B cell (primary cell): ENCODE measurements around the gene ADAMTS17. TPM values are rescaled to one million over a fixed set of nuclear protein-coding genes. Genes with fewer than 3 reads are reported as not detected.

ENCODE experiments used
- ATAC-seq: fragments of 200-7000 bp; cut with Tn5 transposase; one replicate; pipeline ENCODE4 v1.10.0; 2021; ENCODE audit warnings: low read depth, mild to moderate bottlenecking, moderate number of reproducible peaks, moderate library complexity
- CTCF ChIA-PET: fragments of 350-600 bp; sonication (Branson Sonifier 250); formaldehyde crosslinking; loops from one replicate; lab custom pipeline; 2021; ENCODE audit warnings: antibody characterized with exemption, inconsistent platforms; lab: Charles Lee
- POLR2A ChIA-PET: fragments of 350-600 bp; sonication (Branson Sonifier 250); formaldehyde crosslinking; loops from one replicate; lab custom pipeline; 2021; ENCODE audit warnings: antibody characterized with exemption; lab: Charles Lee
- DNase-seq: peaks from one replicate; pipeline ENCODE4 v3.0.0; 2013
- H2AFZ ChIP-seq: 2 replicates; pipeline ENCODE4 v1.6.1; 2012; ENCODE audit warnings: mild to moderate bottlenecking, low read depth, low read length; ENCODE audit not compliant: insufficient read depth, poor library complexity, severe bottlenecking
- H3K27ac ChIP-seq, 2 donors: 1 replicate in 1 of 2; 2 replicates in 1 of 2; pipeline ENCODE4 v1.5.1; 2012 to 2013; ENCODE audit warnings: low read length in 2 of 2, mild to moderate bottlenecking in 2 of 2, moderate library complexity in 1 of 2
- H3K27me3 ChIP-seq, 4 experiments: fragments of 200-600 bp in 1 of 4; sonication (generic) in 1 of 4; replicated peaks in 1 of 4; 1 replicate in 2 of 4; 2 replicates in 2 of 4; pipeline versions ENCODE4 v1.6.1 to v1.7.0; 2013 to 2016; ENCODE audit warnings: low read length in 3 of 4, mild to moderate bottlenecking in 2 of 4, mixed read lengths in 1 of 4, moderate library complexity in 1 of 4; ENCODE audit not compliant: insufficient read depth in 4 of 4, control insufficient read depth in 3 of 4; ENCODE audit errors: control extremely low read depth in 1 of 4
- H3K36me3 ChIP-seq, 2 experiments: replicated peaks in 1 of 2; 1 replicate in 1 of 2; 2 replicates in 1 of 2; pipeline versions ENCODE4 v1.6.1 to v1.7.1; 2013; ENCODE audit warnings: low read length in 1 of 2; ENCODE audit not compliant: insufficient read depth in 2 of 2, control insufficient read depth in 1 of 2; ENCODE audit errors: control extremely low read depth in 1 of 2, extremely low read depth in 1 of 2
- H3K4me1 ChIP-seq, 2 donors: fragments of 200-600 bp in 1 of 2; sonication (generic) in 1 of 2; 1 replicate in 1 of 2; 2 replicates in 1 of 2; pipeline versions ENCODE4 v1.5.1 to v1.6.1; 2013 to 2017; ENCODE audit warnings: low read length in 2 of 2; ENCODE audit not compliant: control insufficient read depth in 2 of 2, insufficient read depth in 2 of 2
- H3K4me2 ChIP-seq: replicated peaks from 2 replicates; pipeline ENCODE3; 2012; ENCODE audit warnings: mild to moderate bottlenecking, low read depth, low read length; ENCODE audit not compliant: poor library complexity, severe bottlenecking
- H3K4me3 ChIP-seq, 5 experiments: fragments of 200-600 bp in 1 of 5; sonication (generic) in 1 of 5; 1 replicate in 3 of 5; 2 replicates in 2 of 5; pipeline versions ENCODE4 v1.5.1 to v1.7.0; 2011 to 2016; ENCODE audit warnings: low read length in 4 of 5, mild to moderate bottlenecking in 4 of 5, low read depth in 2 of 5, control low read depth in 1 of 5, moderate library complexity in 1 of 5; ENCODE audit not compliant: insufficient read depth in 1 of 5; ENCODE audit errors: control extremely low read depth in 1 of 5, extremely low read depth in 1 of 5
- H3K79me2 ChIP-seq: fragments of 200-600 bp; sonication (generic); one replicate; pipeline ENCODE4 v1.6.0; 2016; ENCODE audit warnings: low read length; ENCODE audit not compliant: control insufficient read depth, insufficient read depth
- H3K9ac ChIP-seq: fragments of 200-600 bp; sonication (generic); 2 replicates; pipeline ENCODE4 v1.6.1; 2017; ENCODE audit warnings: mild to moderate bottlenecking, low read length, moderate library complexity
- H3K9me3 ChIP-seq, 3 donors: one replicate each; pipeline versions ENCODE4 v1.6.1 to v1.7.1; 2013; ENCODE audit warnings: low read length in 2 of 3; ENCODE audit not compliant: control insufficient read depth in 2 of 3, insufficient read depth in 1 of 3; ENCODE audit errors: control extremely low read depth in 1 of 3
- H4K20me1 ChIP-seq: 2 replicates; pipeline ENCODE4 v1.6.0; 2012; ENCODE audit warnings: mild to moderate bottlenecking, low read length; ENCODE audit not compliant: insufficient read depth, control insufficient read depth, poor library complexity, severe bottlenecking
- H3K27ac Mint-ChIP-seq: one replicate; pipeline ENCODE4 v1.8.0; 2021; ENCODE audit warnings: mixed read lengths
- H3K27me3 Mint-ChIP-seq: one replicate; pipeline ENCODE4 v1.8.0; 2021; ENCODE audit warnings: mixed read lengths
- H3K4me1 Mint-ChIP-seq: one replicate; pipeline ENCODE4 v1.8.0; 2021; ENCODE audit warnings: mixed read lengths
- H3K4me3 Mint-ChIP-seq: one replicate; pipeline ENCODE4 v1.8.0; 2021; ENCODE audit warnings: mixed read lengths
- H3K9me3 Mint-ChIP-seq: one replicate; pipeline ENCODE4 v1.8.0; 2022; ENCODE audit warnings: mixed read lengths; ENCODE audit not compliant: insufficient read depth
- EZH2 ChIP-seq: IDR thresholded peaks from 2 replicates; pipeline ENCODE4 v1.6.1; 2012; ENCODE audit warnings: borderline replicate concordance, low read depth, mild to moderate bottlenecking, moderate library complexity, low read length; ENCODE audit not compliant: insufficient read depth, poor library complexity, severe bottlenecking
- WGBS: methylation state at CpG from one replicate; pipeline ENCODE4 v1.1.5; 2013; ENCODE audit warnings: missing lambda C conversion rate; ENCODE audit not compliant: insufficient coverage; 5-methylcytosine and 5-hydroxymethylcytosine counted together
- intact Hi-C: fragments of 100-400 bp; cut with micrococcal nuclease; formaldehyde crosslinking; loops from one replicate; pipeline ENCODE4 v1.10.0; 2022
- polyA plus RNA-seq: library from polyadenylated mRNA; depleted of rRNA; stranded (reverse); fragments of >200 nt; gene quantifications from 2 replicates; pipeline ENCODE4 v1.2.3, GENCODE V29; 2012
- total RNA-seq, 2 donors: library from RNA; stranded (reverse); fragments of 120-200 nt in 1 of 2; gene quantifications; 1 replicate in 1 of 2; 2 replicates in 1 of 2; pipeline versions ENCODE4 v1.2.3 to v1.2.4, GENCODE V29; 2013 to 2022
- TF ChIP-seq, protein P1 (sequence below): fragments of 200-600 bp; IDR thresholded peaks from one replicate; pipeline ENCODE4 v1.8.0; 2022; ENCODE audit warnings: antibody characterized with exemption, mild to moderate bottlenecking

Gene ADAMTS17
- total and polyA plus RNA-seq, 2 donors (not counting 1 experiment from before 2014, with no cell fraction given): 0.10 TPM; not detected in 1

DNA sequence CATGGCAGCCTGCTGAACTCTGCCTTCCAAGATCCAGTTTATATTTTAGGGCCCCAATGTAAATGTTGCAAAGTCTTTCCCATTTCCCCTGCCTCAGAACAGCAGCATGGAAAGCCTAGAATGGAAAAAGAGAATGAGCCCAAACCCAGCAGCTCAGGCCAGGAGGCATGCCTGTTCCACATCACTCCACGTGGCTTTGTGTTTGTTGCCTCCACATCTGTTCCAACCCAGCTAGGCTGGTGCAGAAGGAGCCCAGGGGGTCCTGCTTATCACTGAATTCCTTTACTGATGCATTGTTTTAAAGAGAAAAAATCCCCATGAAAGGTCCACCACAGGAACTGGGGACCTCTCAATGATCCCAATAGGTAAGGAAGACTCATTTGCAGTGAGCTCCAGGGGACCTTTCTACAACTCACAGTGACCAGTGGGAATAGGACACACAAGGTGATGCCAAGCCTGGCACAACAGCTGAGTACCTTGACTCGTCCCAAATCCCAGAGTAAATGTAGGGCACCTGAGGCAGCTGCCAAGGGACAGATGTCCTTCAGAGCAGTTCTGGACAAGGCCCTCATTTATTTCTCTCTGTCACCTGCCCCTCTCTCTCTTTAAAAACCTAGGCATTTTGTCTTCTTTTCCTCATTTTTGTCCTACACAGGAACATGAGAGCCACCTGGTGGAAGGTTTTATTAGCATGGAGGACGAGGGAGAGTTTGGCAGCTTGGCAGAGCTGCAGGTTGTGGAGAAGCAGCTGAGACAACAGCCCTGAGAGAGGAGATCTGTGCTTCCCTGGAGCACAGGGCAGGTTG lies 41.7 kb upstream of the ADAMTS17 start:
- Histone ChIP-seq H3K36me3 (no peaks in the 10 kb centered on the region), H4K20me1 (no peaks in the 10 kb centered on the region), H3K4me1 (no peaks in the 10 kb centered on the region), H3K4me2 (no peak overlapping the region), H3K27ac (no peak overlapping the region), H3K9ac (no peak overlapping the region), H3K27me3 (peaks cover 0 to 4% (median 0%) of the 10 kb centered on the region in 4 experiments), H2AFZ (no peak overlapping the region), H3K79me2 (no peaks in the 10 kb centered on the region), H3K9me3 (peaks cover 0 to 45% (median 11%) of the 10 kb centered on the region in 3 donors), H3K4me3 (no peak overlapping the region)
- no peak overlapping the region for H3K4me3 Mint-ChIP-seq
- 37% methylated on average over 3 of the region's 3 CpGs for whole genome bisulfite sequencing
- intact Hi-C loops: no loop called here
- H3K27me3 Mint-ChIP-seq: no peaks in the 10 kb centered on the region
- CTCF ChIA-PET: interaction anchor here (0.9 to 1.0 kb wide), 3 partner anchors 10 to 34 kb away, joined by 3 to 5 read pairs (median 3); no protein-coding TSS in a partner anchor
- H3K9me3 Mint-ChIP-seq: peaks cover 11% of the 10 kb centered on the region
- H3K4me1 Mint-ChIP-seq: no peaks in the 10 kb centered on the region
- DNase-seq (peak; percentile 8), ATAC-seq (no peak)
- H3K27ac Mint-ChIP-seq: no peak overlapping the region
- no peak for TF ChIP-seq EZH2
- TF ChIP-seq, protein P1, sequence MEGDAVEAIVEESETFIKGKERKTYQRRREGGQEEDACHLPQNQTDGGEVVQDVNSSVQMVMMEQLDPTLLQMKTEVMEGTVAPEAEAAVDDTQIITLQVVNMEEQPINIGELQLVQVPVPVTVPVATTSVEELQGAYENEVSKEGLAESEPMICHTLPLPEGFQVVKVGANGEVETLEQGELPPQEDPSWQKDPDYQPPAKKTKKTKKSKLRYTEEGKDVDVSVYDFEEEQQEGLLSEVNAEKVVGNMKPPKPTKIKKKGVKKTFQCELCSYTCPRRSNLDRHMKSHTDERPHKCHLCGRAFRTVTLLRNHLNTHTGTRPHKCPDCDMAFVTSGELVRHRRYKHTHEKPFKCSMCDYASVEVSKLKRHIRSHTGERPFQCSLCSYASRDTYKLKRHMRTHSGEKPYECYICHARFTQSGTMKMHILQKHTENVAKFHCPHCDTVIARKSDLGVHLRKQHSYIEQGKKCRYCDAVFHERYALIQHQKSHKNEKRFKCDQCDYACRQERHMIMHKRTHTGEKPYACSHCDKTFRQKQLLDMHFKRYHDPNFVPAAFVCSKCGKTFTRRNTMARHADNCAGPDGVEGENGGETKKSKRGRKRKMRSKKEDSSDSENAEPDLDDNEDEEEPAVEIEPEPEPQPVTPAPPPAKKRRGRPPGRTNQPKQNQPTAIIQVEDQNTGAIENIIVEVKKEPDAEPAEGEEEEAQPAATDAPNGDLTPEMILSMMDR: no peak
- POLR2A ChIA-PET: no interaction called here

DNA sequence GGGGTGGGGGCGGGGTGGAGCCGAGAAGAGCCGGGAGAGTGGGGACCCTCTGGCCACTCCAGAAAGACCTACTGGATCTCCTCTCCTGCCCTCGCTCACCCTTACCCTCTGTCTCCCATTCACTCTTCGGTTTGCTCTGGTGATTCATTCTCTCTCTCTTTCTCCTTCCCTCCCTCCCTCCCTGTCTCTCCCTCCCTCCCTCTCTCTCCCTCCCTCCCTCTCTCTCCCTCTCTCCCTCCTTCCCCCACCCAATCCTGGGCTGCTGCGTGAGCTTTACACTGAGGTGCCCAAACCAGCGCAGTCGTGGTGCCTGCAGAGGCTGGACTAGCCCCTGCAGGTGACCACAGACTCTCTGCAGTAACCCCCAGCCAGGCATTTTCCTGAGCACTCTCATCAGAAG lies 32.2 kb upstream of the ADAMTS17 start:
- H3K9me3 Mint-ChIP-seq: peaks cover 5% of the 10 kb centered on the region
- no peak overlapping the region for H3K27ac Mint-ChIP-seq
- Histone ChIP-seq H3K27ac (no peak overlapping the region), H2AFZ (no peak overlapping the region), H3K4me2 (no peak overlapping the region), H3K4me1 (no peaks in the 10 kb centered on the region), H3K9me3 (peaks cover 1 to 7% (median 3%) of the 10 kb centered on the region in 3 donors), H3K27me3 (peaks cover 0 to 7% (median 5%) of the 10 kb centered on the region in 4 experiments), H3K9ac (no peak overlapping the region), H3K4me3 (no peak overlapping the region), H3K79me2 (no peaks in the 10 kb centered on the region), H4K20me1 (no peaks in the 10 kb centered on the region), H3K36me3 (no peaks in the 10 kb centered on the region)
- WGBS: 51% methylated on average over 3 of the region's 8 CpGs
- ChIA-PET POLR2A (no interaction called here), CTCF (no interaction called here)
- peaks cover 3% of the 10 kb centered on the region for H3K4me1 Mint-ChIP-seq
- DNase-seq (no peak), ATAC-seq (no peak)
- TF ChIP-seq, protein P1: no peak
- TF ChIP-seq EZH2: no peak
- H3K27me3 Mint-ChIP-seq: peaks cover 35% of the 10 kb centered on the region
- intact Hi-C loops: no loop called here
- no peak overlapping the region for H3K4me3 Mint-ChIP-seq
